GM12872 (cell line): Measurements from ENCODE around the gene OSBPL8.
A peak's percentile ranks its signal among the peaks of the same experiment; 100 is the strongest.

Experiments
- TF ChIP-seq, protein P1 (sequence below): IDR thresholded peaks from 3 replicates; pipeline ENCODE4 v1.5.1; 2011; ENCODE audit warnings: low read depth, mild to moderate bottlenecking, low read length, moderate library complexity; ENCODE audit not compliant: insufficient read depth

OSBPL8 gene

DNA sequence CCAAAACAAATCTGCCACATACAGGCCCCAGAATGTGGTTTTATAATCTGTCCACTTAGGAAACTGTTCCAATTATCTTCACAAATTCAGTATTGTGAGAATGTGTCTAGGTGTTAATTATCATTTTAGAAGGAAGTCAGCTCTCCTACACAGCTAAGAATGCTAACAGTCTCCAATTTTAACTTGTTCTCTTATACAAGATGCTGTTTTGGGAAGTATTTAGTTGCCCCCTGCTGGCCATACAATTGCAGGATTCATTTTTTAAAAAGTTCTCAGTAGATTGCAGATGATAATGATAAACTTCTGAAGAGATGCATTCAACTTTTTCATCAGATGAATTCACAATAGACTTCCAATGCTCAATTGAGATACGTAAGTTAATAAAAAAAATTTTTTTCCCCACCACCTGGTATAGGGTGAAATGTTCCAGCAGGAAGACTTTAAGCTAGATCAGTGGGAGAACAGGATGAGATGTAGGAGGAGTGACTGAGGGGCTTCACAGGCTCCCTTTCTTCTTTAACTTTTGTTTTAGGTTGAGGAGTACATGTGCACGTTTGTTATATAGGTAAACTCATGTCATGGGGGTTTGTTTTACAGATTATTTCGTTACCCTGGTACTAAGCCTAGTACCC lies 27.3 kb upstream of the OSBPL8 start:
- TF ChIP-seq, protein P1, sequence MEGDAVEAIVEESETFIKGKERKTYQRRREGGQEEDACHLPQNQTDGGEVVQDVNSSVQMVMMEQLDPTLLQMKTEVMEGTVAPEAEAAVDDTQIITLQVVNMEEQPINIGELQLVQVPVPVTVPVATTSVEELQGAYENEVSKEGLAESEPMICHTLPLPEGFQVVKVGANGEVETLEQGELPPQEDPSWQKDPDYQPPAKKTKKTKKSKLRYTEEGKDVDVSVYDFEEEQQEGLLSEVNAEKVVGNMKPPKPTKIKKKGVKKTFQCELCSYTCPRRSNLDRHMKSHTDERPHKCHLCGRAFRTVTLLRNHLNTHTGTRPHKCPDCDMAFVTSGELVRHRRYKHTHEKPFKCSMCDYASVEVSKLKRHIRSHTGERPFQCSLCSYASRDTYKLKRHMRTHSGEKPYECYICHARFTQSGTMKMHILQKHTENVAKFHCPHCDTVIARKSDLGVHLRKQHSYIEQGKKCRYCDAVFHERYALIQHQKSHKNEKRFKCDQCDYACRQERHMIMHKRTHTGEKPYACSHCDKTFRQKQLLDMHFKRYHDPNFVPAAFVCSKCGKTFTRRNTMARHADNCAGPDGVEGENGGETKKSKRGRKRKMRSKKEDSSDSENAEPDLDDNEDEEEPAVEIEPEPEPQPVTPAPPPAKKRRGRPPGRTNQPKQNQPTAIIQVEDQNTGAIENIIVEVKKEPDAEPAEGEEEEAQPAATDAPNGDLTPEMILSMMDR: peak; percentile 57

DNA sequence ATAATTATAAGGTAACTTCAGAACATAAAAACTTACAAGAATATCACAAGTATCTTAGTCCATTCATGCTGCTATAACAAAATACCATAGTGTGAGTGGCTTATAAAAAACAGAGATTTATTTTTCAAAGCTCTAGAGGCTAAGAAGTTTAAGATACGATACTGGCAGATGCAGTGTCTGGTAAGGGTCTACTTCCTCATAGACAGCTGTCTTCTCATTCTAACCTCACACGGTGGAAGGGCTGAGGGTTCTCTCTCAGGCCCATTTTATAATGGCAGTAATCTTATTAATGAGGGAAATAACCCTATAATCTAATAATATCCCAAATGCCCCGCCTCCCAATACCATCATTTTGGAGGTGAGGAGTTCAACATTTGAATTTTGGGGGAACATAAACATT lies 23.7 kb upstream of the OSBPL8 start:
- TF ChIP-seq, protein P1: no peak

DNA sequence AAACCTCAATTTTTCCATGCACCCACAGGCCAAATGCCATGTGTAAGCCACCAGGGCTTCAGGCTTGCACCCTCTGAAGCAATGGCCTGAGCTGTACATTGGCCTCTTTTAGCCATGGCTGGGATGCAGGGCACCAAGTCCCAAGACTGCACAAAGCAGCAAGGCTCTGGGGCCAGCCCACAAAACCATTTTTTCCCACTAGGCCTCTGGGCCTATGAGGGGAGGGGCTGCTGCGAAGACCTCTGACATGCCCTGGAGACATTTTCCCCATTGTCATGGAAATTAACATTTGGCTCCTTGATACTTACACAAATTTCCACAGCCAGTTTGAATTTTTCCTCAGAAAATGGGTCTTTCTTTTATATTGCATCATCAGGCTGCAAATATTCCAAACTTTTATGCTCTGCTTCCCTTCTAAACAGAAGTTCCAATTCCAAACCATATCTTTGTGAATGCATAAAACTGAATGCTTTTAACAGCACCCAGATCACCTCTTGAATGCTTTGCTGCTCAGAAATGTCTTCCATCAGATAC lies 14.3 kb upstream of the OSBPL8 start:
- TF ChIP-seq, protein P1: no peak

DNA sequence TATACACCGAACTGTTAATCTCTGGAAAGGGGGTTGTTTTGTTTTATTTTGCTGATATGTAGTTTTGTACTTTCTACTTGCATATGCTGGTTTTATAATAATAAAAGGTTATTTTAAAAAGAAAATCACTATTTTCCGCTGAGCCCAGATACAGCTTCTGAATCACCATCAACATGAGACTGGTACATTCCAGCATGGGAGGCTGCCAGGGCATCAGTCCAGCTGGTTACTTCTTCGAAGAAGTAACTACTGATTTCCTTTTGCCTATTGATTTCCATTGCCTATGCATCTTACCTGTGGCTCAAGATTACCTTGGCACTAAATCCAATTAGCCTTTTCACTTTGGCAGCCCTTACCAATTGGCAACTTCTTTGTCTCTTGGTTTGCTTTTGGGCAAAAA lies 11.7 kb upstream of the OSBPL8 start:
- TF ChIP-seq, protein P1: no peak

DNA sequence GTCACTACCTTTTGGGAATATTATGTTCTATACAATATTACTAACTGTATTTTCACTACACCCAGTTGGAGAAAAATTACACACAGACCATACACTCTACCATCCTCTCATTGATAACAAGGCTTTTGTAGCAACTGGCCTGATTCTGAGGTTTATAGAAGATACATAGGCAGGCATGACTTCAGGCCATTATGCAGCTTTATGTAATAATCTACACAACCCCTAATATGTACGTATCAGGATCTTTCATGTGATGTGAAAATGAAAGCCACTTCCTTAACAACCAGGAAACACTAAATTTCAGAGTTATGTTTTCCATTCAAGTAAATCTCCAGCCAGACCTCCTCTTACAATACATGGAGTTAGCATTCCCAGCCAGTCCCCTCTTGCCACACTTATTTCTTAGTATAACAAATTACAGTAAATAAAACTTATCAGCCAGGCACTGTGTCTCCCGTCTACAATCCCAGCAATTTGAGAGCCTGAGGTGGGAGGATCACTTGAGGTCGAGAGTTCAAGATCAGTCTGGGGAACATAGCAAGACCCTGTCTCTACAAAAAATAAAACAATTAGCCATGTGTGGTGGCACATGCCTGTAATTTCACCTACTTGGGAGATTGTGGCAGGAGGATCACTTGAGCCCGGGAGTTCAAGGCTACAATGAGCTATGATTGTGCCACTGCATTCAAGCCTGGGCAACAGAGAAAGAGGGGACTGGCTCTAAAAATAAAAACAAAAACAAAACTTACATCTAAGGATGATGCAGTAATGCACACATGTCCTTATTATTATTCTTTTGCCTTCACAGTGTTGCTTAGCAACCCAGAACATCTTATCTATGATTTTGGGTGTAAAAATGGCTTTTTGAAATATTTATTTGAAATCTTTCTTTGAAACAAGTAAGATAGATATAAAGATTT lies 10.4 kb upstream of the OSBPL8 start:
- TF ChIP-seq, protein P1: no peak

DNA sequence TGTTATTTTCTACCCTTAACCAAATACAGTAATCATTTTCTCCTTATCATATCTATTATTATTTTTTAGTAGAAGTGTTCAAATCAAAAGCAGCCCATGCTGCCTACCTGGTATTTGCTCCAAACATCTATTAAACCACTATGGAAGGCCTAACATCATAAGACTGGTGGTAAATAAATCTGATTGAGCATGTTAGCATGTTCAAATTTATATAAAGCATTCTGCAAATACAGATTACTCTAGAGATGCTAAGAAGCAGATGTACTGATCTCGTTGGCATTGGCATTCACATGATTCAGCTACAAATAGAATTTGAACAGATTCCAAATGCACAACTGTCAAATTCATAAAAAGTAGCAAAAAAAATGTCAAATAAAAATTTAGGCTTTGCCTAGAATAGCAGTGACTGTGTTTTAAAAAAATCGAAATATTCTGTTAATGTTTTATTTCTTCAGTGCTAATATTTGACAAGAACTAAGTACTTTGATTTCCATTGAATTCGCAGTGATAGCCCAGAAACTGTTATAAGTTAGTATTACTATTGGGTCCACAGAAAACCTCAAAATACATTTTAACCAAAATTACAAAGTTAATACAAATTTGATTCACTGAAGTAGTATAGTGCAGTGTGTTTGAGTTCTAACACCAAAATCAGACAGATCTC lies 9.4 kb upstream of the OSBPL8 start:
- TF ChIP-seq, protein P1: no peak

DNA sequence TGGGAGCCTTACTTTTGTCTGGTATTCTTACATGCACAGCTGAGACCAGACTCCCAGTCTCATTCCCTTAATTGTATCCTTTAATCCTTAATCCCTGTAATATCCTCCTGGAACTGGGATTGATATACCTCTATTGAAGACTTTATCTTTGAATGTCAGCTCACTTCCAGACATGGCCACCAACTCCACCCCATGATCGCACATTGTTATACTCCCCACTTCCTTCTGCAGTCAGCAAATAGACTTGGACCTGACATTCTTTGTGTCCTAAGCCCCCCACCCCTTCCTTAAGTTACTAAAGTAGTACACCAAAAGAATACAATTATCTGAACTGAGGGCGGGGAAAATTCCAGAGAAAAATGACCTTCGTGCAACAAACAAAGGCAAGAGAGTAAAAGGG lies 8.6 kb upstream of the OSBPL8 start:
- TF ChIP-seq, protein P1: no peak
